BJ (cell line): Measurements from ENCODE around the gene C17orf58. TPM values are rescaled to one million over a fixed set of nuclear protein-coding genes. Genes with fewer than 3 reads are reported as not detected.

Source experiments
- CTCF ChIA-PET: fragments of 350-600 bp; formaldehyde crosslinking; extraction: SDS; loops from one replicate; lab custom pipeline; 2021; ENCODE audit warnings: antibody characterized with exemption, inconsistent platforms; lab: Yijun Ruan, JAX
- POLR2A ChIA-PET: fragments of 300-600 bp; sonication (Branson Sonifier 250); formaldehyde crosslinking; extraction: SDS; loops from one replicate; lab custom pipeline; 2021; ENCODE audit warnings: antibody characterized with exemption; lab: Charles Lee
- DNase-seq: peaks from one replicate; pipeline ENCODE4 v3.0.0-alpha.2; 2011; ENCODE audit warnings: low read depth
- H3K27me3 ChIP-seq: 2 replicates; pipeline ENCODE4 v1.6.0; 2011; ENCODE audit warnings: low read length; ENCODE audit not compliant: control insufficient read depth, insufficient read depth
- H3K36me3 ChIP-seq: 2 replicates; pipeline ENCODE4 v1.5.1; 2011; ENCODE audit warnings: low read length; ENCODE audit not compliant: control insufficient read depth, insufficient read depth
- H3K4me3 ChIP-seq: 2 replicates; pipeline ENCODE4 v1.5.1; 2011; ENCODE audit warnings: low read depth, mild to moderate bottlenecking, control low read depth, low read length
- CTCF ChIP-seq: IDR thresholded peaks from 2 replicates; pipeline ENCODE4 v1.5.1; 2011; ENCODE audit warnings: low read depth, mild to moderate bottlenecking, control low read depth, inconsistent platforms, low read length, moderate library complexity; ENCODE audit not compliant: insufficient read depth
- polyA plus RNA-seq: library from polyadenylated mRNA; depleted of rRNA; stranded (reverse); fragments of >200 nt; gene quantifications from 2 replicates; pipeline ENCODE4 v1.2.3, GENCODE V29; 2011

The C17orf58 gene
- polyA plus RNA-seq, 1 experiment: 8.9 TPM

GRCh38 chr17:67999291-67999911, 3.1 kb upstream of the C17orf58 start:
- no peak for DNase-seq
- POLR2A ChIA-PET: no interaction called here
- no peaks in the 10 kb centered on the region for H3K27me3 ChIP-seq
- H3K4me3 ChIP-seq: no peak overlapping the region
- no peaks in the 10 kb centered on the region for H3K36me3 ChIP-seq
- CTCF ChIA-PET: no interaction called here
- no peak for TF ChIP-seq CTCF

- ChIA-PET POLR2A (no interaction called here), CTCF (no interaction called here)
- no peak for TF ChIP-seq CTCF
- Histone ChIP-seq H3K36me3 (no peaks in the 10 kb centered on the region), H3K27me3 (no peaks in the 10 kb centered on the region), H3K4me3 (no peak overlapping the region)
- DNase-seq: no peak
These were observed 2.2 kb upstream of the C17orf58 start for GRCh38 chr17:67998466-67998865.

DNA sequence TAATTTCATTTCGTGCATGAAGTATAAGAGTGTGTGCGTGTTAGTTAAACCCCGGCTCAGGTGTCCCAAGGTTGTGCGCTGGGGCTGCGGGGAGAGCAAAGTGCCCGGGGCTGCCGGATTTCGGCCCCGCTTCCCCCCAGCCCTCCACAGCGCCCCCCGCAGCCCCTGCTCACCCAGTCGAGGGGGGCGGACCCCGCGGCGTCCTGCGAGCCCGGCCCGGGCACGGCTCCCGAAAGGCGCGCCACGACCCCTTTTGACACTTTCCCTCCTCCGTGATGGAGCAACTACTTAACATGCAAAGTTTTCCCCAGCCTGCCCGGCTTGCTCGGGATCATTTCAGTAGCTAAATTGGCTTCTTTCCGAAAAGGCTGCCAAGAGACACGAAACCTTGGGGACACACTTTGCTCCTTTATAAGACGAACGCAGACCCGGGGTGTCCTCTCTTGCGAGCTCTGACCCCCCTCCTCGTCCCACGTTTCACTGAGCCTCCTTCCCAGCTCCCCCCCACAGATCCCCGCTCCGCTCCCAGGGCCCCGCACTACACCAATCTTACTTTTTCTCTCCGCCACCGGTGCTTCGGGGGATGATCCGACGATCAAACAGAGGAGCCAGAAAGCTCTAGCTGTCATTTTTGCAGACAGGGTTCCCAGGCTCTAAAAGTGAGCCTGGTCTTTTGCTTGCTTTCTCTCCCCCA, 552 bp downstream of the C17orf58 start:
- POLR2A ChIA-PET: interaction anchor here (0.8 kb wide), 1 partner anchor 41 kb away, joined by 4 read pairs; no protein-coding TSS in a partner anchor
- no peak for DNase-seq
- CTCF ChIA-PET: interaction anchor here (0.5 to 1.1 kb wide), 2 partner anchors 13 to 43 kb away, joined by 4 to 5 read pairs; no protein-coding TSS in a partner anchor

DNA sequence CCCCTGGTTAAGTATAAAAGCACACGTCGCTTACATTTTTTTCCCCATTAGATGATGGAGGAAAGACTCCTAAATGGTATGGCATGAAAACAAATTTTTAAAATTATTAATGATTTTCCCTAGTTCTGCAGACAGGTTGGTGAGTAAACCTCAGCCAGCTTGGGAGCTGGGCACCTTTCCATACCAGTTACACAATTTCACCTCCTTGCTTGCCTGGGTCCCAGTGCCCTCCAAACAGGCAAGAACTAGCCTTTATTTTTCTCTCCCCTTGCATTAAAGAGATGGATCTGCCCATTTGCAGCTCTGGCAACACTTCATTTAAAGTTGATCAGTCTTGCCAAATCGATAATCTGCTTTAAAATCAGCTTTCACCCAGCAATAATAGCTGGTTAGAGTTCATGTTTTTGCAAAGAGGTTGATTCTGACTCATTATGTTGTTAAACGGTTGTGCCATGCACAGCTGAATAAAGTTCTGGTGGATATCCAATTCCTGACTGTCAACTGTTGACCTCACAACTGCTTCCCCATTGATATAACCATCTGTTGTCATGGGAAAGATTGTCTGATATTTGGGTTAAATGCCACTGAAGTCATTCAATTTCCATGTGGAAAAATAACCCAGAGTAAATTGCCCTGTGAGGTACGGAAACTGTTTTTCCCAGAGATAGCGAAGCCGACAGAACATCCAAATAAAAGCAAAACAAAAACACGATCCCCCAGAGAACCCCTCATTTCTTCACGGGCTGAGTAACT, 1.3 kb downstream of the C17orf58 start:
- POLR2A ChIA-PET: no interaction called here
- no peak for TF ChIP-seq CTCF
- H3K4me3 ChIP-seq: peak overlapping the region; percentile 51
- H3K36me3 ChIP-seq: peaks cover 2% of the 10 kb centered on the region; the same call in 1 of the 2 replicates
- DNase-seq: peak; percentile 53
- H3K27me3 ChIP-seq: no peaks in the 10 kb centered on the region
- CTCF ChIA-PET: interaction anchor here (0.5 to 1.2 kb wide), 3 partner anchors 14 to 93 kb away, joined by 3 to 4 read pairs (median 3); no protein-coding TSS in a partner anchor

More for the DNA sequence above, 552 bp downstream of the C17orf58 start:
- Histone ChIP-seq H3K4me3 (peak overlapping the region; percentile 51), H3K36me3 (peaks cover 2% of the 10 kb centered on the region; the same call in 1 of the 2 replicates), H3K27me3 (no peaks in the 10 kb centered on the region)
- TF ChIP-seq CTCF: 0 out of 2 replicates have a peak, but pooled peaks have one; percentile 5
